SU-DHL-6 (cell line): ENCODE results near the gene COL27A1.

Experiments used
- H2AFZ ChIP-seq: fragments of 200-600 bp; sonication (generic); 2 replicates; pipeline ENCODE4 v1.6.1; 2014; ENCODE audit warnings: low read depth, mild to moderate bottlenecking, moderate library complexity, mixed read lengths, antibody characterized with exemption, low read length; ENCODE audit not compliant: severe bottlenecking
- H3F3A ChIP-seq: fragments of 200-600 bp; shearing (Covaris generic); 2 replicates; pipeline ENCODE4 v1.6.0; 2016; ENCODE audit warnings: antibody characterized with exemption, mild to moderate bottlenecking; ENCODE audit not compliant: insufficient read depth
- H3K27ac ChIP-seq: fragments of 200-600 bp; sonication (generic); 2 replicates; pipeline ENCODE4 v1.5.1; 2016; ENCODE audit warnings: low read depth, mild to moderate bottlenecking, low read length, moderate library complexity, mixed read lengths
- H3K27me3 ChIP-seq: fragments of 200-600 bp; sonication (generic), shearing (Covaris generic); 2 replicates; pipeline ENCODE4 v1.6.0; 2014; ENCODE audit warnings: mild to moderate bottlenecking, low read length
- H3K36me3 ChIP-seq: fragments of 200-600 bp; sonication (generic); 2 replicates; pipeline ENCODE4 v1.6.1; 2014; ENCODE audit warnings: mild to moderate bottlenecking, low read length, mixed read lengths
- H3K4me2 ChIP-seq: fragments of 300-600, 200-600 bp; shearing (Covaris generic), sonication (generic); 2 replicates; pipeline ENCODE4 v1.6.0; 2014; ENCODE audit warnings: low read length, low read depth, mild to moderate bottlenecking; ENCODE audit not compliant: poor library complexity, severe bottlenecking
- H3K4me3 ChIP-seq: fragments of 200-600 bp; sonication (generic); 2 replicates; pipeline ENCODE4 v1.5.1; 2014; ENCODE audit warnings: antibody characterized with exemption, low read length, mild to moderate bottlenecking, mixed read lengths; ENCODE audit not compliant: insufficient read depth, poor library complexity, severe bottlenecking
- H3K79me2 ChIP-seq: fragments of 200-600 bp; sonication (generic); 2 replicates; pipeline ENCODE4 v1.6.1; 2014; ENCODE audit warnings: mild to moderate bottlenecking, low read length, moderate library complexity; ENCODE audit not compliant: insufficient read depth
- H3K9ac ChIP-seq: fragments of 200-600 bp; sonication (generic); 2 replicates; pipeline ENCODE4 v1.7.0; 2014; ENCODE audit warnings: mild to moderate bottlenecking, low read length
- H3K9me2 ChIP-seq: fragments of 200-600 bp; sonication (generic); replicated peaks from 2 replicates; pipeline ENCODE4 v1.6.1; 2014; ENCODE audit warnings: low read length; ENCODE audit not compliant: insufficient read depth
- H3K9me3 ChIP-seq: fragments of 200-600 bp; sonication (generic); 2 replicates; pipeline ENCODE4 v1.6.1; 2014; ENCODE audit warnings: low read length, mixed read lengths; ENCODE audit not compliant: insufficient read depth
- H4K20me1 ChIP-seq: fragments of 200-600 bp; sonication (generic); 2 replicates; pipeline ENCODE4 v1.6.1; 2014; ENCODE audit warnings: low read depth, mild to moderate bottlenecking, antibody characterized with exemption, low read length, moderate library complexity, mixed read lengths
- EZH2phosphoT487 ChIP-seq: fragments of 200-600 bp; sonication (generic), shearing (Covaris generic); conservative IDR thresholded peaks from 2 replicates; pipeline ENCODE4 v1.6.1; 2018; ENCODE audit warnings: mild to moderate bottlenecking, antibody characterized with exemption, low read length, moderate library complexity, mixed read lengths
- TF ChIP-seq, protein P1 (sequence below): fragments of 200-600 bp; sonication (generic); IDR thresholded peaks from one replicate; pipeline ENCODE4 v1.5.1; 2017; ENCODE audit warnings: antibody characterized with exemption, mild to moderate bottlenecking, low read length, moderate library complexity; ENCODE audit not compliant: insufficient read depth, poor library complexity, severe bottlenecking

COL27A1 gene

DNA sequence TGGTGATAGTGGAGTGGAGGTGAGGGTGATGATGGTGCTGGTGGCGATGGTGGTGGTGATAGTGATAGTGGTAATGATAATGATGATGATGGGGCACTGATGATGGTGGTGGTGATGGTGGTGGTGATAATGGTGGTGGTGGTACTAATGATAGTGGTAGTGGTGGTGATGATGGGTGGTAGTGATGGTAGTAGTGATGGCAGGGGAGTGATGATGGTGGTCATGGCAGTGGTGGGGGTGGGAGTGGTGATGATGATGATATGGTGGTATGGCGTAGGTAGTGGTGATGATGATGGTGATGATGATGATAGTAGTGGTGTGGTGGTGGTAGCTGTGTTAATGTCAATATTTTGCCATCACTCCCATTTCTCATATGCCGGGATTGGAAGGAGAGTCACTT lies 123.0 kb downstream of the COL27A1 start:
- Histone ChIP-seq H3K9me2 (no peaks in the 10 kb centered on the region), H3K27me3 (no peaks in the 10 kb centered on the region), H3K9me3 (no peaks in the 10 kb centered on the region), H3K36me3 (no peaks in the 10 kb centered on the region), H4K20me1 (no peaks in the 10 kb centered on the region), H3K4me2 (no peak overlapping the region), H3K9ac (no peak overlapping the region), H2AFZ (no peak overlapping the region), H3K4me3 (no peak overlapping the region), H3K79me2 (no peaks in the 10 kb centered on the region), H3F3A (no peaks in the 10 kb centered on the region), H3K27ac (no peak overlapping the region)
- TF ChIP-seq, protein P1, sequence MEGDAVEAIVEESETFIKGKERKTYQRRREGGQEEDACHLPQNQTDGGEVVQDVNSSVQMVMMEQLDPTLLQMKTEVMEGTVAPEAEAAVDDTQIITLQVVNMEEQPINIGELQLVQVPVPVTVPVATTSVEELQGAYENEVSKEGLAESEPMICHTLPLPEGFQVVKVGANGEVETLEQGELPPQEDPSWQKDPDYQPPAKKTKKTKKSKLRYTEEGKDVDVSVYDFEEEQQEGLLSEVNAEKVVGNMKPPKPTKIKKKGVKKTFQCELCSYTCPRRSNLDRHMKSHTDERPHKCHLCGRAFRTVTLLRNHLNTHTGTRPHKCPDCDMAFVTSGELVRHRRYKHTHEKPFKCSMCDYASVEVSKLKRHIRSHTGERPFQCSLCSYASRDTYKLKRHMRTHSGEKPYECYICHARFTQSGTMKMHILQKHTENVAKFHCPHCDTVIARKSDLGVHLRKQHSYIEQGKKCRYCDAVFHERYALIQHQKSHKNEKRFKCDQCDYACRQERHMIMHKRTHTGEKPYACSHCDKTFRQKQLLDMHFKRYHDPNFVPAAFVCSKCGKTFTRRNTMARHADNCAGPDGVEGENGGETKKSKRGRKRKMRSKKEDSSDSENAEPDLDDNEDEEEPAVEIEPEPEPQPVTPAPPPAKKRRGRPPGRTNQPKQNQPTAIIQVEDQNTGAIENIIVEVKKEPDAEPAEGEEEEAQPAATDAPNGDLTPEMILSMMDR: no peak
- TF ChIP-seq EZH2phosphoT487: no peak

DNA sequence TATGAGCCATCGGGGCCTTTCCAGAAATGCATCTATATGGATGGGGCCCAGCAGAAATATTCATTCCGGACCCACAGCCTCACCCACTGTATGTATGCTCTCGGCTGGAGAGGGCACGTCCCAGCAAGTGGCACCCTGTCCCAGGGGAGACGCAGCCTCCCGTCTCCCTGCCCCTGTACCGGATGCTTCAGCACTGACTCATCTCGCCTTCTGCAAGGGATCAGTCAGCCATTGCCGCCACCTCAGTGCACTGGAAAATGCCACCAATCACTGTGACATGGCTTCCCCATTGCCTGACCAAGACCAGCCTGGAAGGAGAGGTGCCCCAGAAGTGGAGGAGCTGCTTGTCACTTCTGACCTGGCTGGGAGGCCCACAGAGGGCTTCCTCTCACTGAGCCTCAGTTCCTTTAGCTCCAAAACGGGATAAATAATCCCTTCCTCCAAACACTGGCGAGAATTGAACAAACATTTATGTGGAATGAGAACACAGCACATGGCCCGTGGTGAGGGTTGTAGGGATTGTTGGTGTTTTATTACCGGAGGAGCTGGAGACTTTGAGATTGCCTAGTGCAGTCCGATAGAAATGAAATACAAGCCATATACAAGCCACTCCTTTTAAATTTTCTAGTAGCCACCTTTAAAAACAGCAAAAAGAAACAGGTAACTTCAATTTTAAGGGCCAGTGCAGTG lies 123.7 kb downstream of the COL27A1 start:
- H3K27ac ChIP-seq: no peak overlapping the region
- no peak for TF ChIP-seq EZH2phosphoT487
- TF ChIP-seq, protein P1: no peak
- H3K9ac ChIP-seq: no peak overlapping the region
- no peaks in the 10 kb centered on the region for H3K9me2 ChIP-seq
- H3K79me2 ChIP-seq: no peaks in the 10 kb centered on the region
- H4K20me1 ChIP-seq: no peaks in the 10 kb centered on the region
- no peaks in the 10 kb centered on the region for H3K9me3 ChIP-seq
- no peaks in the 10 kb centered on the region for H3K27me3 ChIP-seq
- no peak overlapping the region for H3K4me3 ChIP-seq
- H3K4me2 ChIP-seq: no peak overlapping the region
- no peak overlapping the region for H2AFZ ChIP-seq
- H3F3A ChIP-seq: no peaks in the 10 kb centered on the region
- no peaks in the 10 kb centered on the region for H3K36me3 ChIP-seq

DNA sequence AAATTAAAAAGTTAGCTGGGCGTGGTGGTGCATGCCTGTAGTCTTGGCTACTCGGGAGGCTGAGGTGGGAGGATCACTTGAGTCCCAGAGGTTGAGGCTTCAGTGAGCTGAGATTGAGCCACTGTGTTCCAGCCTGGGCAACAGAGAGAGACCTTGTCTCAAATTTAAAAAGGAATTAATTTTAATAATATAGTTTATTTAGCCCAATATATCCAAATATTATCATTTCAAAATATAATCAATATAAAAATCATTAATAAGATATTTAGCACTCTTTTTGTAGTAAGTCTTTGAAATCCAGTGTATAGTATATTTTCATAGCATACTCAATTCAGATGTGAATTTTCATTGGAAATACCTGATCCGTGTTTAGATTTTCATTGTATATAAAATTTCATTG lies 124.4 kb downstream of the COL27A1 start:
- Histone ChIP-seq H4K20me1 (no peaks in the 10 kb centered on the region), H3K79me2 (no peaks in the 10 kb centered on the region), H3K9me3 (no peaks in the 10 kb centered on the region), H3F3A (no peaks in the 10 kb centered on the region), H3K27me3 (no peaks in the 10 kb centered on the region), H3K36me3 (no peaks in the 10 kb centered on the region), H3K9ac (no peak overlapping the region), H2AFZ (no peak overlapping the region), H3K27ac (no peak overlapping the region), H3K9me2 (no peaks in the 10 kb centered on the region), H3K4me2 (no peak overlapping the region), H3K4me3 (no peak overlapping the region)
- TF ChIP-seq, protein P1: no peak
- TF ChIP-seq EZH2phosphoT487: no peak
